K562 (cell line): Measurements from ENCODE around the gene SEMA6C. TPM values are rescaled to one million over a fixed set of nuclear protein-coding genes. Genes with fewer than 3 reads are reported as not detected.

ENCODE experiments used
- HMBOX1 ChIP-seq: sonication (generic); IDR thresholded peaks from 2 replicates; pipeline ENCODE4 v1.6.1; 2016
- NCOA1 ChIP-seq: fragments of 450-650 bp; IDR thresholded peaks from 2 replicates; pipeline ENCODE4 v1.6.1; 2016; ENCODE audit warnings: low read depth
- NFXL1 ChIP-seq: fragments of 450-650 bp; formaldehyde crosslinking; IDR thresholded peaks from 2 replicates; pipeline ENCODE4 v1.4.0; 2021; ENCODE audit warnings: mild to moderate bottlenecking
- NR2C2 ChIP-seq, 2 experiments: fragments of 200-800 bp in 1 of 2; sonication (Bioruptor generic) in 1 of 2; sonication (generic) in 1 of 2; formaldehyde crosslinking in 1 of 2; IDR thresholded peaks; 2 replicates each; pipeline versions ENCODE4 v1.6.1 to v1.8.0; 2016 to 2022; ENCODE audit warnings: mild to moderate bottlenecking in 1 of 2, missing compliant biosample characterization in 1 of 2, missing genetic modification characterization in 1 of 2, missing genetic modification reagents in 1 of 2
- POLR3A ChIP-seq: IDR thresholded peaks from 2 replicates; pipeline ENCODE4 v1.6.1; 2011; ENCODE audit warnings: borderline replicate concordance, mild to moderate bottlenecking, moderate library complexity; ENCODE audit not compliant: insufficient read length, insufficient read depth; ENCODE audit errors: extremely low read depth
- RBM15 ChIP-seq: fragments of 200-400 bp; formaldehyde crosslinking; IDR thresholded peaks from 2 replicates; pipeline ENCODE4 v1.6.1; 2018; ENCODE audit warnings: mild to moderate bottlenecking, low read length, moderate library complexity; ENCODE audit not compliant: insufficient read depth
- SAFB2 ChIP-seq: fragments of 200-400 bp; formaldehyde crosslinking; IDR thresholded peaks from 2 replicates; pipeline ENCODE4 v1.6.1; 2018; ENCODE audit warnings: borderline replicate concordance, low read length, low read depth, moderate library complexity; ENCODE audit not compliant: severe bottlenecking
- SLC30A9 ChIP-seq: fragments of 250-450 bp; sonication (Bioruptor Pico); IDR thresholded peaks from 2 replicates; pipeline ENCODE4 v1.8.0; 2022; ENCODE audit warnings: mild to moderate bottlenecking, moderate library complexity
- SMC3 ChIP-seq: conservative IDR thresholded peaks from 2 replicates; pipeline ENCODE4 v1.6.1; 2011; ENCODE audit warnings: low read depth, low read length, improper control_type of control experiment; ENCODE audit not compliant: insufficient read depth
- SREBF1 ChIP-seq: fragments of 150-350 bp; IDR thresholded peaks from 2 replicates; pipeline ENCODE4 v1.6.1; 2014; ENCODE audit warnings: antibody characterized with exemption, low read depth, low read length, borderline replicate concordance
- TCF7 ChIP-seq: sonication (generic); IDR thresholded peaks from 2 replicates; pipeline ENCODE4 v1.6.1; 2016; ENCODE audit warnings: antibody characterized with exemption, borderline replicate concordance
- THRAP3 ChIP-seq: fragments of 450-650 bp; IDR thresholded peaks from 2 replicates; pipeline ENCODE4 v1.6.1; 2016; ENCODE audit warnings: mild to moderate bottlenecking, inconsistent platforms, borderline replicate concordance
- polyA plus RNA-seq, 8 experiments: library from polyadenylated mRNA; depleted of rRNA in 4 of 8; stranded (reverse) in 5 of 8; unstranded in 3 of 8; fragments of >200 nt; fragmentation: Nextera tagmentation in 2 of 8; fragmentation: Illumina TruSeq in 1 of 8; extraction: Ambion mirVana in 2 of 8; extraction: Trizol in 1 of 8; gene quantifications; 2 replicates each; pipeline versions ENCODE4 v1.2.1 to v1.2.3, GENCODE V29; 2011 to 2014; ENCODE audit warnings: inconsistent platforms in 1 of 8, missing spikeins in 1 of 8
- total RNA-seq, 7 experiments: library from RNA; depleted of rRNA in 6 of 7; stranded (reverse); fragments of >200 nt in 6 of 7; fragmentation: Illumina TruSeq in 2 of 7; extraction: Trizol in 2 of 7; gene quantifications; 2 replicates each; pipeline versions ENCODE4 v1.2.1 to v1.2.3, GENCODE V29; 2011 to 2021; ENCODE audit warnings: low replicate concordance in 1 of 7
- TF ChIP-seq, protein P1 (sequence below): fragments of 450-650 bp; formaldehyde crosslinking; IDR thresholded peaks from 2 replicates; pipeline ENCODE4 v1.4.0; 2020; ENCODE audit warnings: mild to moderate bottlenecking, moderate library complexity
- TF ChIP-seq, protein P2 (sequence below): fragments of 150-350 bp; IDR thresholded peaks from 2 replicates; pipeline ENCODE4 v1.6.1; 2014; ENCODE audit warnings: low read depth, mild to moderate bottlenecking, low read length, borderline replicate concordance
- TF ChIP-seq, protein P3 (sequence below), 2 experiments: fragments of 450-650 bp; IDR thresholded peaks; 2 replicates each; pipeline ENCODE4 v1.6.1; 2016
- TF ChIP-seq, protein P4 (sequence below): fragments of 250-450 bp; sonication (Bioruptor Pico); IDR thresholded peaks from 2 replicates; pipeline ENCODE4 v1.8.0; 2022; ENCODE audit warnings: inconsistent platforms, mild to moderate bottlenecking, moderate library complexity, borderline replicate concordance

SEMA6C gene
- total and polyA plus RNA-seq, 9 of the 15 experiments (the other 6 are each of a cell fraction or from before 2014, with no cell fraction given): 0.03 to 4.6 (median 0.95) TPM

GRCh38 chr1:151165281-151165737 is 18.9 kb upstream of the SEMA6C start (continued):
- no peak for TF ChIP-seq NFXL1 (CRISPR knock-in tag)
- TF ChIP-seq, protein P1, sequence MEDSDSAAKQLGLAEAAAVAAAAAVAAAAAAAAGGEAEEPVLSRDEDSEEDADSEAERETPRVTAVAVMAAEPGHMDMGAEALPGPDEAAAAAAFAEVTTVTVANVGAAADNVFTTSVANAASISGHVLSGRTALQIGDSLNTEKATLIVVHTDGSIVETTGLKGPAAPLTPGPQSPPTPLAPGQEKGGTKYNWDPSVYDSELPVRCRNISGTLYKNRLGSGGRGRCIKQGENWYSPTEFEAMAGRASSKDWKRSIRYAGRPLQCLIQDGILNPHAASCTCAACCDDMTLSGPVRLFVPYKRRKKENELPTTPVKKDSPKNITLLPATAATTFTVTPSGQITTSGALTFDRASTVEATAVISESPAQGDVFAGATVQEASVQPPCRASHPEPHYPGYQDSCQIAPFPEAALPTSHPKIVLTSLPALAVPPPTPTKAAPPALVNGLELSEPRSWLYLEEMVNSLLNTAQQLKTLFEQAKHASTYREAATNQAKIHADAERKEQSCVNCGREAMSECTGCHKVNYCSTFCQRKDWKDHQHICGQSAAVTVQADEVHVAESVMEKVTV (CRISPR knock-in tag): no peak
- TF ChIP-seq HMBOX1: no peak
- TF ChIP-seq SLC30A9: no peak
- TF ChIP-seq, protein P2, sequence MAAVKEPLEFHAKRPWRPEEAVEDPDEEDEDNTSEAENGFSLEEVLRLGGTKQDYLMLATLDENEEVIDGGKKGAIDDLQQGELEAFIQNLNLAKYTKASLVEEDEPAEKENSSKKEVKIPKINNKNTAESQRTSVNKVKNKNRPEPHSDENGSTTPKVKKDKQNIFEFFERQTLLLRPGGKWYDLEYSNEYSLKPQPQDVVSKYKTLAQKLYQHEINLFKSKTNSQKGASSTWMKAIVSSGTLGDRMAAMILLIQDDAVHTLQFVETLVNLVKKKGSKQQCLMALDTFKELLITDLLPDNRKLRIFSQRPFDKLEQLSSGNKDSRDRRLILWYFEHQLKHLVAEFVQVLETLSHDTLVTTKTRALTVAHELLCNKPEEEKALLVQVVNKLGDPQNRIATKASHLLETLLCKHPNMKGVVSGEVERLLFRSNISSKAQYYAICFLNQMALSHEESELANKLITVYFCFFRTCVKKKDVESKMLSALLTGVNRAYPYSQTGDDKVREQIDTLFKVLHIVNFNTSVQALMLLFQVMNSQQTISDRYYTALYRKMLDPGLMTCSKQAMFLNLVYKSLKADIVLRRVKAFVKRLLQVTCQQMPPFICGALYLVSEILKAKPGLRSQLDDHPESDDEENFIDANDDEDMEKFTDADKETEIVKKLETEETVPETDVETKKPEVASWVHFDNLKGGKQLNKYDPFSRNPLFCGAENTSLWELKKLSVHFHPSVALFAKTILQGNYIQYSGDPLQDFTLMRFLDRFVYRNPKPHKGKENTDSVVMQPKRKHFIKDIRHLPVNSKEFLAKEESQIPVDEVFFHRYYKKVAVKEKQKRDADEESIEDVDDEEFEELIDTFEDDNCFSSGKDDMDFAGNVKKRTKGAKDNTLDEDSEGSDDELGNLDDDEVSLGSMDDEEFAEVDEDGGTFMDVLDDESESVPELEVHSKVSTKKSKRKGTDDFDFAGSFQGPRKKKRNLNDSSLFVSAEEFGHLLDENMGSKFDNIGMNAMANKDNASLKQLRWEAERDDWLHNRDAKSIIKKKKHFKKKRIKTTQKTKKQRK: no peak
- no peak for TF ChIP-seq SMC3
- TF ChIP-seq, protein P3, sequence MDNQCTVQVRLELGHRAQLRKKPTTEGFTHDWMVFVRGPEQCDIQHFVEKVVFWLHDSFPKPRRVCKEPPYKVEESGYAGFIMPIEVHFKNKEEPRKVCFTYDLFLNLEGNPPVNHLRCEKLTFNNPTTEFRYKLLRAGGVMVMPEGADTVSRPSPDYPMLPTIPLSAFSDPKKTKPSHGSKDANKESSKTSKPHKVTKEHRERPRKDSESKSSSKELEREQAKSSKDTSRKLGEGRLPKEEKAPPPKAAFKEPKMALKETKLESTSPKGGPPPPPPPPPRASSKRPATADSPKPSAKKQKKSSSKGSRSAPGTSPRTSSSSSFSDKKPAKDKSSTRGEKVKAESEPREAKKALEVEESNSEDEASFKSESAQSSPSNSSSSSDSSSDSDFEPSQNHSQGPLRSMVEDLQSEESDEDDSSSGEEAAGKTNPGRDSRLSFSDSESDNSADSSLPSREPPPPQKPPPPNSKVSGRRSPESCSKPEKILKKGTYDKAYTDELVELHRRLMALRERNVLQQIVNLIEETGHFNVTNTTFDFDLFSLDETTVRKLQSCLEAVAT (IDR thresholded peaks at IDR 0.05): peak in 1 of 2 experiments; percentile 75; a peak in 1 of 4 replicates
- no peak for TF ChIP-seq TCF7
- TF ChIP-seq, protein P4, sequence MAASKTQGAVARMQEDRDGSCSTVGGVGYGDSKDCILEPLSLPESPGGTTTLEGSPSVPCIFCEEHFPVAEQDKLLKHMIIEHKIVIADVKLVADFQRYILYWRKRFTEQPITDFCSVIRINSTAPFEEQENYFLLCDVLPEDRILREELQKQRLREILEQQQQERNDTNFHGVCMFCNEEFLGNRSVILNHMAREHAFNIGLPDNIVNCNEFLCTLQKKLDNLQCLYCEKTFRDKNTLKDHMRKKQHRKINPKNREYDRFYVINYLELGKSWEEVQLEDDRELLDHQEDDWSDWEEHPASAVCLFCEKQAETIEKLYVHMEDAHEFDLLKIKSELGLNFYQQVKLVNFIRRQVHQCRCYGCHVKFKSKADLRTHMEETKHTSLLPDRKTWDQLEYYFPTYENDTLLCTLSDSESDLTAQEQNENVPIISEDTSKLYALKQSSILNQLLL (CRISPR knock-in tag): no peak
- no peak for TF ChIP-seq SAFB2
- peak; percentile 66; the same call in 1 of the 2 replicates for TF ChIP-seq THRAP3
- TF ChIP-seq SREBF1: no peak
- no peak for TF ChIP-seq RBM15
- TF ChIP-seq NR2C2 (CRISPR knock-in tag; IDR thresholded peaks at IDR 0.05): no peak; the same call in 1 of the 2 replicates
- peak; percentile 100 for TF ChIP-seq NR2C2 (tag; IDR thresholded peaks at IDR 0.05)
- TF ChIP-seq NCOA1: peak; percentile 28; the same call in 1 of the 2 replicates
- TF ChIP-seq POLR3A: no peak
